ENCODE results near the gene WDR76.

Gene WDR76

GRCh38 chr15:43877371-43877770, 50.6 kb downstream of the WDR76 start:
- DNase-seq (no peak), ATAC-seq (replicated peaks) (no peak)
- H3K9me3 Mint-ChIP-seq = no peaks in the 10 kb centered on the region
- peaks cover 18 to 42% of the 10 kb centered on the region in 2 donors for H3K36me3 Mint-ChIP-seq
- no peak overlapping the region for H3K4me3 Mint-ChIP-seq
- peaks cover 0 to 7% of the 10 kb centered on the region in 2 donors for H3K4me1 Mint-ChIP-seq
- peak overlapping the region; percentile 51 for H3K27ac Mint-ChIP-seq
- no peaks in the 10 kb centered on the region for H3K27me3 Mint-ChIP-seq

DNA sequence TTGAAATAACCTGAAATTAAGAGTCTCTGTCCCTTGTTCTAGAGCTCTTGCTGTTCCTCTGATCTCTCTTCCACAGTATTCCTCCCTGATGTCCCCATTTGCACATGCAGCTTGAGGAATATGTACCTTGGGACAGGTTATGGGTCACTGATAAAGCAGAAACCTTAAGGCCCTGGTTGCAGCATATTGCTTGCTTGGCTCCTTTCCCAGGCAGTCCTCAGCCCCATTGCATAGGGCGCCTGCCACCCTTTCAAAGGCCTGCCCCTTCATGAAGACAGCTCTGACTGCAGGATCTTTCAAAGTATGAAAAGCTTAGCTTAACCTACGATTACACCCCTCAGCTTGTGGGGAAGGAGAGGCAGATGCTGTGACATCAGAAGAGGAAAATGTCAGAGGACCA, 51.6 kb downstream of the WDR76 start:
- ATAC-seq (replicated peaks) (no peak), DNase-seq (no peak)
- peaks cover 0 to 7% of the 10 kb centered on the region in 2 donors for H3K4me1 Mint-ChIP-seq
- H3K4me3 Mint-ChIP-seq = no peak overlapping the region
- no peak overlapping the region for H3K27ac Mint-ChIP-seq
- H3K27me3 Mint-ChIP-seq = no peaks in the 10 kb centered on the region
- H3K36me3 Mint-ChIP-seq = peaks cover 18 to 38% of the 10 kb centered on the region in 2 donors
- H3K9me3 Mint-ChIP-seq = no peaks in the 10 kb centered on the region

GRCh38 chr15:43879386-43880355, 52.9 kb downstream of the WDR76 start:
- H3K27me3 Mint-ChIP-seq = no peaks in the 10 kb centered on the region
- H3K27ac Mint-ChIP-seq = no peak overlapping the region
- no peaks in the 10 kb centered on the region for H3K9me3 Mint-ChIP-seq
- DNase-seq (no peak), ATAC-seq (replicated peaks) (no peak)
- H3K4me1 Mint-ChIP-seq = peaks cover 0 to 7% of the 10 kb centered on the region in 2 donors
- no peak overlapping the region for H3K4me3 Mint-ChIP-seq
- peaks cover 20 to 34% of the 10 kb centered on the region in 2 donors for H3K36me3 Mint-ChIP-seq

GRCh38 chr15:43880406-43881194, 53.8 kb downstream of the WDR76 start:
- Mint-ChIP-seq H3K4me3 (no peak overlapping the region), H3K27ac (no peak overlapping the region)

DNA sequence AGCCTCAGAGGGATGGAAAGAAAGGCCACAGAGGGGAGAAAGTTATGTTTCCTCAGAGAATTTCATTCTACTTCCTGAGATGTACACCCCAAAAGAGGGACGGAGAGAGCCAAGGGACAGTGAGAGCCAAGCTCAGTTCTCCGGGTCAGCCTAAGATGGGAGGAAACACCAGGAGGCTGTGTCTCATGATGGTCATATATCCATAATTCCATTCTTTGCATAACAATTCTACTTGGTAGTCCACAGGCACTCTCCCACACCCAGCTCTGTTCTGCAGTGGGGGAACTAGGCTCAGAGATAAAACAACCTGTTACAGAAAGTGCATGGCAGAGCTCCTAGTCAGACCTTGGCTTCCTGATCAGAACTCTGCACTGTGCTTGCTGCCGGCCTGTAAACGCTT, 54.4 kb downstream of the WDR76 start:
- Mint-ChIP-seq H3K9me3 (no peaks in the 10 kb centered on the region), H3K4me3 (no peak overlapping the region), H3K27me3 (no peaks in the 10 kb centered on the region), H3K36me3 (peaks cover 15 to 31% of the 10 kb centered on the region in 2 donors), H3K4me1 (peaks cover 0 to 7% of the 10 kb centered on the region in 2 donors), H3K27ac (no peak overlapping the region)
- no peak for DNase-seq
- ATAC-seq (replicated peaks) = no peak

More at GRCh38 chr15:43880406-43881194, 53.8 kb downstream of the WDR76 start:
- peak; percentile 36 to 44 for ATAC-seq (replicated peaks)
- no peak for DNase-seq
- Mint-ChIP-seq H3K27me3 (no peaks in the 10 kb centered on the region), H3K36me3 (peaks cover 20 to 38% of the 10 kb centered on the region in 2 donors), H3K9me3 (no peaks in the 10 kb centered on the region), H3K4me1 (peaks cover 0 to 7% of the 10 kb centered on the region in 2 donors)

GRCh38 chr15:43881944-43882343, 55.1 kb downstream of the WDR76 start:
- peaks cover 0 to 7% of the 10 kb centered on the region in 2 donors for H3K4me1 Mint-ChIP-seq
- H3K4me3 Mint-ChIP-seq = no peak overlapping the region
- H3K9me3 Mint-ChIP-seq = no peaks in the 10 kb centered on the region
- peaks cover 14 to 26% of the 10 kb centered on the region in 2 donors for H3K36me3 Mint-ChIP-seq
- no peak overlapping the region for H3K27ac Mint-ChIP-seq
- ATAC-seq (replicated peaks) (no peak), DNase-seq (no peak)
- no peaks in the 10 kb centered on the region for H3K27me3 Mint-ChIP-seq

DNA sequence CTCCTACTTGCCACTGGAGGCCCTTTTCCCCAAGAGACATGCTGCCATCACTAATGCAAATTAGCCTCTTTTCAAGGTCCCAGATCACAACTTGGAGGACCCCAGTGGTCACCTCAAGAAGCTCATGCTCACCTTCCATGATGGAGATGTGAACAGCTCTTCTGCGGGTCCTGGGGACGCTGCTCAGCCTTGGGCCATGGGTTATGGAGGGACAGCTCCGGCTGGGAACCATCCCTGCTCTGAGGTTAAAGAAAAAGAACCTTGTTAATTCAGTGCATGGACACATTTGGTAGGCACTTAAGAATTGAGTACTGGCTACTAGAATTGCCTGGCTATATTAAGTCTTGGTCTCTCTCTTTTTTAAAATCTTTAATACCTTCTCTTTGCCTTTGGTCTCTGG, 56.8 kb downstream of the WDR76 start:
- peaks cover 0 to 7% of the 10 kb centered on the region in 2 donors for H3K4me1 Mint-ChIP-seq
- ATAC-seq (replicated peaks) (no peak), DNase-seq (no peak)
- H3K27me3 Mint-ChIP-seq = no peaks in the 10 kb centered on the region
- no peaks in the 10 kb centered on the region for H3K9me3 Mint-ChIP-seq
- peaks cover 14 to 23% of the 10 kb centered on the region in 2 donors for H3K36me3 Mint-ChIP-seq
- H3K27ac Mint-ChIP-seq = no peak overlapping the region
- no peak overlapping the region for H3K4me3 Mint-ChIP-seq

DNA sequence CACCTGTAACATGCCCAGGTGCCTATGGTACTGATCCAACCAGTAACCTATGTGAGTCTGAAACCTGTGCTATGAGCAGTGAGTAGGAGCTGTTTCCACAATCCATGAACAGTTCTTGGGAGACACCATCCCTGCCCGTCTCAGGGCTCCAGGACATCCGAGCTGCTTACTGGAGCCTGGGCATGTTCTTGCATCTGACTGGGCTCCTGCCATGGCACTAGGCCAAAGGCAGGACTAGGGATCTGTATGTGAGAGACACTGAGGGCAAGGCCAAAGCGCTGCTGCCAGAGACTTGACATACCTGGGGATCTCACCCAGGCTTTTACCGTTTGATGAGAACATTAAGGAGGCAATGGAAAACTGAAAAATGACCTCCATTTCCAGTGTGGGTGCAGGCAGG, 59.8 kb downstream of the WDR76 start:
- no peak overlapping the region for H3K4me3 Mint-ChIP-seq
- no peak overlapping the region for H3K27ac Mint-ChIP-seq
- peaks cover 14 to 19% of the 10 kb centered on the region in 2 donors for H3K36me3 Mint-ChIP-seq
- H3K27me3 Mint-ChIP-seq = no peaks in the 10 kb centered on the region
- H3K4me1 Mint-ChIP-seq = no peaks in the 10 kb centered on the region
- ATAC-seq (replicated peaks) = no peak
- H3K9me3 Mint-ChIP-seq = no peaks in the 10 kb centered on the region
- no peak for DNase-seq

GRCh38 chr15:43887901-43888300, 61.1 kb downstream of the WDR76 start:
- H3K9me3 Mint-ChIP-seq = no peaks in the 10 kb centered on the region
- DNase-seq (no peak), ATAC-seq (replicated peaks) (no peak)
- H3K27ac Mint-ChIP-seq = no peak overlapping the region
- no peaks in the 10 kb centered on the region for H3K4me1 Mint-ChIP-seq
- no peak overlapping the region for H3K4me3 Mint-ChIP-seq
- peaks cover 13 to 14% of the 10 kb centered on the region in 2 donors for H3K36me3 Mint-ChIP-seq
- no peaks in the 10 kb centered on the region for H3K27me3 Mint-ChIP-seq

DNA sequence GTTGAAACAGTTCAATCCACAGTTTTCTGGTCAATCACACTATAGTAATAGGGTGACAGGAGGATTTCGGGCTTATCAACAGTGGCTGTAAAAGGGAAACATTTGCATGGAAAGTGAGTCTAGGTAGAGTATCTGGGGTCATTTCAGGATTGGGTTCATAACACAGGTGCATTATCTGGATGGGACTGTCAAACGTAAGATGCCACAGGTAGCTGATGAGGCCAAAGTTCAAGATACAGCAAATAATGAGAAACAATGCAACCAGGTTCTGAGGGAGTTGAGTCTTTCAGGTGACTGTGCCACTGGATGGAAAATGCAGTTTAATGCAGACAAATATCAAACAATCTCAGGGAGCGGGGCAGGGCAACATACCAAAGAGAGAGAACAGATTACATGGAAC, 62.2 kb downstream of the WDR76 start:
- Mint-ChIP-seq H3K27ac (no peak overlapping the region), H3K27me3 (no peaks in the 10 kb centered on the region), H3K4me1 (no peaks in the 10 kb centered on the region), H3K9me3 (no peaks in the 10 kb centered on the region), H3K4me3 (no peak overlapping the region), H3K36me3 (peaks cover 6 to 7% of the 10 kb centered on the region in 2 donors)
- DNase-seq (no peak), ATAC-seq (replicated peaks) (no peak)

GRCh38 chr15:43893956-43894355, 67.2 kb downstream of the WDR76 start:
- no peak for DNase-seq
- Mint-ChIP-seq H3K36me3 (no peaks in the 10 kb centered on the region), H3K9me3 (no peaks in the 10 kb centered on the region), H3K4me1 (no peaks in the 10 kb centered on the region), H3K27ac (no peak overlapping the region), H3K27me3 (no peaks in the 10 kb centered on the region), H3K4me3 (no peak overlapping the region)
- ATAC-seq (replicated peaks) = no peak

- H3K27me3 Mint-ChIP-seq = no peaks in the 10 kb centered on the region
- ATAC-seq (replicated peaks) (no peak), DNase-seq (no peak)
- H3K4me1 Mint-ChIP-seq = no peaks in the 10 kb centered on the region
- H3K4me3 Mint-ChIP-seq = no peak overlapping the region
- H3K9me3 Mint-ChIP-seq = no peaks in the 10 kb centered on the region
- H3K27ac Mint-ChIP-seq = no peak overlapping the region
- H3K36me3 Mint-ChIP-seq = no peaks in the 10 kb centered on the region
Measured at GRCh38 chr15:43895586-43895985, 68.8 kb downstream of the WDR76 start.

GRCh38 chr15:43896543-43896942, 69.7 kb downstream of the WDR76 start:
- Mint-ChIP-seq H3K4me3 (no peak overlapping the region), H3K27me3 (no peaks in the 10 kb centered on the region), H3K27ac (no peak overlapping the region), H3K4me1 (no peaks in the 10 kb centered on the region), H3K36me3 (no peaks in the 10 kb centered on the region), H3K9me3 (no peaks in the 10 kb centered on the region)
- ATAC-seq (replicated peaks) = no peak
- DNase-seq = no peak

DNA sequence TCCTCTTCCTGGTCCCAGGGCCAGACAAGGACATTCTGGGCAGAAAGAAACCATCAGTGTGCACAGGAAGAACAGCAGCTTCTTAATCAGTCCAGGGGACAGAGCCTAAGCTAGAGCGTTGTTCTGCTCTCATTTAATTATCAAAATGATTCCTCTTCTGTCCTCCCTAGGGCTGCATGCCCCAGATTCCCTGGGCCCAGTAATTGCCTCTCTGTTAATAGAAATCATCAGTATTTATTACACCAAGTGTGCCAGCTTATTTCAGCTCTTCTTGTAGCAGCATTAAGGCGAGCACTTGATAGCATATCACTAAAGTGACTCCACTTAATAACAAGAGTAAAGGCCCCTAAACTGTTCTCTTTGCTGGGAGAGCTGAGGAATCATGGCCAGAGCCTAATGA, 72.1 kb downstream of the WDR76 start:
- peaks cover 3% of the 10 kb centered on the region in 2 donors for H3K27me3 Mint-ChIP-seq
- H3K4me3 Mint-ChIP-seq = no peak overlapping the region
- H3K27ac Mint-ChIP-seq = no peak overlapping the region
- DNase-seq (no peak), ATAC-seq (replicated peaks) (no peak)
- H3K36me3 Mint-ChIP-seq = no peaks in the 10 kb centered on the region
- no peaks in the 10 kb centered on the region for H3K9me3 Mint-ChIP-seq
- H3K4me1 Mint-ChIP-seq = peaks cover 3% of the 10 kb centered on the region in 2 donors
